ENCODE data around the gene TSGA10IP.

DNA sequence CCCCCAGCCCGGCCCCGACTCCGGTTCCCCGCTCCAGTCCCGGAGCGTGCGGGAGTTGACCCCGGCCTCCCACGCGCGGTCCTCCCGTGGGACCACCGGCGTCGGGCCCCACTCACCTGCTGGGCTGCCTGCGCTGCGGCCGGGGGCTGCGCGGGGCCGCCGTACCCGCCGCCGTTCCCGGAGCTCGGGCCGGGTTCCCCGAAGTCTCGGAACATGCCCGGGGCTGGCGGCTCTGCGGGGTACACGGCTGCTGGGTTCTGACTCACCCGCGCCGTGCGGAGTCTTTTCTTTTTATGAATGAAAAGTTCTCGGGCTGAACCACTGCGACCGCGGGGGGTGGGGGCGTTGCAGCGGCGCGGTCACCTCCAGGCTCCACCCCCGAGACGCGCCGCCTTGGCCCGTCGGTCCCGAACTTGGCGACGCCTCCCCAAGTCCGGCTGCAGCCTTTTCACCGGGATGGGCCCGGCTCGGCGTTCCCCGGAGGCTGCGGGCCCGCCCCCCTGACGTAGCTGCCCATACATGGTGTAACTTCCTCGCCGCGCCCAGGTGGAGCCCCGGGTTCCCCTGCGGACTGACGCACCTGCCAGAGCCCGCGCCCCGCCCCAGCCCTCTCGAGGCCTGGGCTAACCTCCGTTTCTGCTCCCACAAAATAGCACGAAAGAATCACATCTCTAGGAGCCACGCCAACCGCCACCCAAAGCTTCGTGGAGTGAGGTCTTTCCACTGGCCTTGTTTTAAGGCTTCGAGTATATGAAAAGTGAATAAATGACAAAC, 45.0 kb upstream of the TSGA10IP start, which contains the start of gene FOSL1:
- TF ChIP-seq, protein P1, sequence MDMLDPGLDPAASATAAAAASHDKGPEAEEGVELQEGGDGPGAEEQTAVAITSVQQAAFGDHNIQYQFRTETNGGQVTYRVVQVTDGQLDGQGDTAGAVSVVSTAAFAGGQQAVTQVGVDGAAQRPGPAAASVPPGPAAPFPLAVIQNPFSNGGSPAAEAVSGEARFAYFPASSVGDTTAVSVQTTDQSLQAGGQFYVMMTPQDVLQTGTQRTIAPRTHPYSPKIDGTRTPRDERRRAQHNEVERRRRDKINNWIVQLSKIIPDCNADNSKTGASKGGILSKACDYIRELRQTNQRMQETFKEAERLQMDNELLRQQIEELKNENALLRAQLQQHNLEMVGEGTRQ (IDR thresholded peaks at IDR 0.05; ENCODE audit: borderline replicate concordance, low read depth, low read length): no peak
- TF ChIP-seq POLR2A (IDR thresholded peaks at IDR 0.05; ENCODE audit: low read depth, low read length) (peak; percentile 73), JUND (IDR thresholded peaks at IDR 0.05; ENCODE audit: low read depth, low read length) (peak; percentile 93), SMC3 (IDR thresholded peaks at IDR 0.05; ENCODE audit: borderline replicate concordance, low read length) (no peak), POLR2AphosphoS2 (IDR thresholded peaks at IDR 0.05; ENCODE audit: low read depth, low read length) (no peak)
- TF ChIP-seq, protein P2, sequence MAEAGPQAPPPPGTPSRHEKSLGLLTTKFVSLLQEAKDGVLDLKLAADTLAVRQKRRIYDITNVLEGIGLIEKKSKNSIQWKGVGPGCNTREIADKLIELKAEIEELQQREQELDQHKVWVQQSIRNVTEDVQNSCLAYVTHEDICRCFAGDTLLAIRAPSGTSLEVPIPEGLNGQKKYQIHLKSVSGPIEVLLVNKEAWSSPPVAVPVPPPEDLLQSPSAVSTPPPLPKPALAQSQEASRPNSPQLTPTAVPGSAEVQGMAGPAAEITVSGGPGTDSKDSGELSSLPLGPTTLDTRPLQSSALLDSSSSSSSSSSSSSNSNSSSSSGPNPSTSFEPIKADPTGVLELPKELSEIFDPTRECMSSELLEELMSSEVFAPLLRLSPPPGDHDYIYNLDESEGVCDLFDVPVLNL (IDR thresholded peaks at IDR 0.05; ENCODE audit: low read depth, low read length): no peak
- TF ChIP-seq, protein P3, sequence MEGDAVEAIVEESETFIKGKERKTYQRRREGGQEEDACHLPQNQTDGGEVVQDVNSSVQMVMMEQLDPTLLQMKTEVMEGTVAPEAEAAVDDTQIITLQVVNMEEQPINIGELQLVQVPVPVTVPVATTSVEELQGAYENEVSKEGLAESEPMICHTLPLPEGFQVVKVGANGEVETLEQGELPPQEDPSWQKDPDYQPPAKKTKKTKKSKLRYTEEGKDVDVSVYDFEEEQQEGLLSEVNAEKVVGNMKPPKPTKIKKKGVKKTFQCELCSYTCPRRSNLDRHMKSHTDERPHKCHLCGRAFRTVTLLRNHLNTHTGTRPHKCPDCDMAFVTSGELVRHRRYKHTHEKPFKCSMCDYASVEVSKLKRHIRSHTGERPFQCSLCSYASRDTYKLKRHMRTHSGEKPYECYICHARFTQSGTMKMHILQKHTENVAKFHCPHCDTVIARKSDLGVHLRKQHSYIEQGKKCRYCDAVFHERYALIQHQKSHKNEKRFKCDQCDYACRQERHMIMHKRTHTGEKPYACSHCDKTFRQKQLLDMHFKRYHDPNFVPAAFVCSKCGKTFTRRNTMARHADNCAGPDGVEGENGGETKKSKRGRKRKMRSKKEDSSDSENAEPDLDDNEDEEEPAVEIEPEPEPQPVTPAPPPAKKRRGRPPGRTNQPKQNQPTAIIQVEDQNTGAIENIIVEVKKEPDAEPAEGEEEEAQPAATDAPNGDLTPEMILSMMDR (IDR thresholded peaks at IDR 0.05 in 2 of 3, conservative IDR thresholded peaks at IDR 0.05 in 1 of 3; ENCODE audit: control insufficient read depth in 2 of 3, extremely low read depth in 1 of 3, insufficient read depth in 1 of 3, low read depth in 3 of 3, low read length in 3 of 3): no peak
